ENCODE measurements around the gene TMEM18.
"Not testable (repeated sequence)": the region's sequence is repeated elsewhere in the genome, so short reads cannot be mapped to it uniquely, and the experiment has no call there.

The TMEM18 gene
- total RNA-seq = 25.1 to 36.3 (median 29.9) reads per million in 3 experiments

GRCh38 chr2:677056-677958 lies at the start of gene TMEM18:
Gene TMEM18 (minus strand): TSS chr2:677406. CDS start chr2:677345, 61 bp downstream.
- DNase-seq = peak; percentile 98

DNA sequence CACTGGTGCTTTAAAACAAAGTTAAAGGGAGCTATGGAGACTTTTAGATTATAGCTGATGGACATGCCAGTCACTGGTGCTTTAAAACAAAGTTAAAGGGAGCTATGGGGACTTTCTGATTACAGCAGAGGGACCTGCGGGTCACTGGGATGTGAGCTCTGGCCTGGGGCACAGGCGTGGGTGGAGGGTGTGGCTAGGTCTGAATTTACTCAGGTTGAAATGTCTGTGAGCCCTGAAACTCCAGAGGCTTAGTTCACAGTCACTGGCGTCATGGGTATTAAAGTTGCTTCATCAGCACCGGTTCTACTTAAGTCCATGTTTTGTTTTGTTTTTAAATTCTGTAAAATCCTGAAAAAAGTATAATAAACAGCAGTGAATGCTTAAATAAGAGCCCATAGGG lies 49.0 kb upstream of the TMEM18 start:
- no peak for DNase-seq

DNA sequence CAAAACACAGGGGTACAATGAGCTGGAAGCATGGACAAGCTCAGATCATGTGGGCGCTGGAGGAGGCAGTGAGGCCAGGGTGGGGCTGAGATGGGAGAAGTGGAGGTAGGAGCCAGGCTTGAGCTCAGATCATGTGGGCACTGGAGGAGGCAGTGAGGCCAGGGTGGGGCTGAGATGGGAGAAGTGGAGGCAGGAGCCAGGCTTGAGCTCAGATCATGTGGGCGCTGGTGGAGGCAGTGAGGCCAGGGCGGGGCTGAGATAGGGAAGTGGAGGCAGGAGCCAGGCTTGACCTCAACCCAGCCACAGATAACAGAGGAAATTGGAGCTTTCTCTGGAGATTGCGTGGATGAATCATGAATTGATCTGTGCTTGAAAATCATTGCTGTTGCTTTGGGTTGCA lies 48.3 kb upstream of the TMEM18 start:
- no peak for DNase-seq

GRCh38 chr2:723761-724160 lies 46.6 kb upstream of the TMEM18 start:
- no peak for DNase-seq

DNA sequence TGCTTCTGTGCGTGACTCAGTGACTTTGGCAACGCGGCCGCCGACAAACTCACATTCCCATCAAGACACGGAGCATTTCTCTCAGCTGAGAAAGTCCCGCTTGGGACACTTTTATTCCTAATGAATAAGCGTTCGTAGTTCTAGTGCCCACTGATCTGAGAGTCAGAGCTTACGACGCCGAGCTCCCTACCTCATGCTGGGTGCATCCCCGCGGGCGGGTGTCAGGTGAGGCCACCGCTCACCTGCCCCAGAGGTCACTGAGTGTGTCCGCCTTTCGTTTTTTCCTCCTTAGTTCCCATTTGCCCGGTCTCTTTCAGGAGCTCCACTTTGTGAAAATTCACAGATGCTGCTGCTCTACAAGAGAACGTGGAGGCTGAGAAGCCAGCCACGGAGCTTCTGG lies 43.6 kb upstream of the TMEM18 start:
- no peak for DNase-seq

GRCh38 chr2:719734-720133 lies 42.5 kb upstream of the TMEM18 start:
- no peak for DNase-seq

DNA sequence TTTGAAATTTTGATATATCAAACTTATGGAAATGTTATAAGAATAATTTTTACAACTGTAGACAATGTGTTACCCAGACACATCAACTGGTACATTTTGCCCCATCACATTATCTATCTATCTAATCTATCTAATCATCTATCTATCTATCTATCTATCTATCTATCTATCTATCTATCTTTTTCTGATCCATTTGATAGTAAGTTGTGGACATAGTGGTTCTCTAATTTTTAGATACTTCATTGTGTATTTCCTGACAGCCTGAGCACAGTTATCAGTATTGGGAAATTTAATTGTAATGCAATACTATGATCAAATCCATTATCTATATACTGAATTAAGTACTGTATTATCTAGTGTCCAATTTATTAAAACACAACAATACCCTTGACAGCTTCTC lies 42.0 kb upstream of the TMEM18 start:
- DNase-seq = no peak

DNA sequence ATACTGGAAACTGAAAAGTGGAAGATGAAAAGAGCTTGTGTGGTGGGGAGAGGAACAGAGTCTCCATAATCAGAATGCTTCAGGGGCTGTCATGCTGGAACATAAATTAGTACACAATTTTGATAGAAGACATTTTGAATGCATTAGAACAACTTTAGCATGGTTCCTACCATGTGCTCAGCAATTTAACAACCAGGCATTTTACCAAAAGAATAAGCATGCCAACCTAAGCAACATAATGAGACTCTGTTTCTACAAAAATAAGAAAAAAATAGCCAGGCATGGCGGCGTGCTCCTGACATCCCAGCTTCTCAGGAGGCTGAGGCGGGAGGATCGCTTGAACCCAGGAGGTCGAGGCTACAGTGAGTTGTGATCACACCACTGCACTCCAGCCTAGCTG lies 40.5 kb upstream of the TMEM18 start:
- no peak for DNase-seq

- DNase-seq = no peak
Observed at GRCh38 chr2:715854-716560, 38.8 kb upstream of the TMEM18 start.

GRCh38 chr2:715038-715437 lies 37.8 kb upstream of the TMEM18 start:
- no peak for DNase-seq

- no peak for DNase-seq
Observed at GRCh38 chr2:714005-714741, 37.0 kb upstream of the TMEM18 start.

GRCh38 chr2:710867-711665 lies 33.9 kb upstream of the TMEM18 start:
- no peak for DNase-seq

- no peak for DNase-seq
Observed at GRCh38 chr2:709138-709765, 32.0 kb upstream of the TMEM18 start.

DNA sequence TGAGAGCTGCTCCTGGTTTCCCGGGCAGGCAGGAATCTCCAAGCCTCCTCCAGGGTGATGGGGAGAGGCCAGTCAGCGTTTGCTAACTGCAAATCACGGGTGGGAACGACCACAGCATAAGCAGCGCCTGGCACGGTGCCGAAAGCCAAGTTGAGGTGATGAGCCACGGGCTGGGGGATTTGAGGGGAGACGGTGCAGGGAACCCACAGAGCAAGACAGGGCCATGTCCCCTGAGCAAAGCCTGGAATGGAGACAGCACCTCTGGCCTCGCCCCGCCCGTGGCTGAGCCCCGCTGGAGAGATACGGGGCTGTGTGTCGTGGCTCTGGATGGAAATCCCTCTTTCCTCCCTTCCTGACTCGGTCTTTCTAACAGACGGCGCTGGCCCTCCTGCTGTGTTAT lies 31.5 kb upstream of the TMEM18 start:
- DNase-seq = no peak

DNA sequence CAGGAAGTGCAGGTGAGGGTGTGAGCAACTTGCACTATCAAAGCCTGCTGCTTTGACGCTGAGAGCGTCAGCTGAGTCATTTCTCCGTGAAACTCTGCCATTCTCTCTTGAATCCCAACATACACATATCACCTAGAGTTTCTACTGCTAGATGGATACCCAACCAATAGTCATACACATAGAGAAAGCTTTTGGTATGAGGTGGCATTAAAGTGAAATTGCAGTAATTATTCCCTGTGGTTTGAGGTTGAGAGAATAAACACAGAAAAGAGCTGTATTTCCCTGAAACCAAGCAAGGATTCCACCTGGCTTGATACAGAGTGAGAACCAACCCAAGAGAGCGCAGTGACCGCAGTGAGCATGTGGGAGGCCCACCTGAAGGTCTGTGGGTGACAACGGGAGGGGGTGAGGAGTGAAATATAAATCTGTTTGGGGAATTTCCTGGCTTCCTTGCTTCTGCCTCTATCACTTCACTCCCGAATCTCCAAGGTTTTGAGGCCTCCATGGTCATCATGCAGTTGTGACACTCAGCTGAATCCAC lies 28.8 kb upstream of the TMEM18 start:
- no peak for DNase-seq

GRCh38 chr2:702765-703164 lies 25.6 kb upstream of the TMEM18 start:
- DNase-seq = not testable (repeated sequence)

GRCh38 chr2:696999-697627 lies 19.9 kb upstream of the TMEM18 start:
- no peak for DNase-seq

DNA sequence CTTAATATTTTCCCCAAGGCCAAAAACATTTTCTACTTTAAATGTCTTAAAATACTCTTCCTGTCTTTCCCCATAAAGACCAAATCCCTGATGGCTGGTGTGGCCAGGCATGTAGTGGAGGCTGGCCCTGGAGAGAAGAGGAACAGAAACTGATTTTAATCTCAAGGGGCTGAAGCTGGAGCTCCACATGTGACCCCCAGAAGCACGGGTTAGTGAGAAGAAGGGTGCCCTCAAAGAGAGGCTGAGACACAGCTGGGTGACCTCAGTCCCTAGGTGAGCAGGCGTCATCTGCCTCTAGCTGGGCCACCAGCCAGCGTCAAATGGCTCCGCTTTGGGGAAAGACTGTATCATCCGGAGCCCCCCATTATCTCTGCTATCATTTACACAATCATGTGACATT lies 19.3 kb upstream of the TMEM18 start:
- no peak for DNase-seq

- DNase-seq = no peak
Observed at GRCh38 chr2:694906-695510, 17.8 kb upstream of the TMEM18 start.

DNA sequence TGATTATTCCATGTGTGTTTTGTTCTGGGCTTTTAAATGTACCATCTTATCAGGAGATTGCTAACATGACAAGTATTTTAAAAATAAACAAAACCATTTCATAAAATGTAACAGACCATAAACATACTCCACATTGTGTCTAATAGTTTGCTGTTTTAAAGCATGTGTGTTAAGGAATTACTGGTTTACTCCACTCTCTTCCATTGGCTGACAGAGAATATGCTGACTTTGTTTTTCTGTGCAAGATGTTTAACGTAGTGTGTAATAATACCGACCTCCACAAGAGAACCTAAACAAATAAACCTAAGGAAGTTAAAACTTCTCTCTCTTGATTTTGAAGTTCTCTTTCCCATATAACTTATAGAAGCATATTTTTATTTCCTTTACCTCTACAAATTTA lies 17.0 kb upstream of the TMEM18 start:
- no peak for DNase-seq

GRCh38 chr2:693606-694005 lies 16.4 kb upstream of the TMEM18 start:
- DNase-seq = no peak

Data from central memory CD4-positive, alpha-beta T cell (primary cell).